OCI-LY3 (cell line): Measurements from ENCODE around the gene OVOL2.
"Not testable (repeated sequence)": the region's sequence is repeated elsewhere in the genome, so short reads cannot be mapped to it uniquely, and the experiment has no call there.

Source experiments
- H2AFZ ChIP-seq: fragments of 200-600, 300-600 bp; shearing (Covaris generic); 2 replicates; pipeline ENCODE4 v1.6.0; 2014; ENCODE audit warnings: antibody characterized with exemption, low read depth, low read length
- H3K27ac ChIP-seq: fragments of 200-600, 300-600 bp; sonication (generic); 2 replicates; pipeline ENCODE4 v1.5.1; 2014; ENCODE audit warnings: mild to moderate bottlenecking, low read length, moderate library complexity, mixed read lengths
- H3K27me3 ChIP-seq: fragments of 200-600, 300-600 bp; sonication (generic); 2 replicates; pipeline ENCODE4 v1.6.1; 2014; ENCODE audit warnings: low read depth, low read length, mixed read lengths
- H3K36me3 ChIP-seq: fragments of 200-600, 300-600 bp; sonication (generic); replicated peaks from 2 replicates; pipeline ENCODE3; 2014; ENCODE audit warnings: low read depth, low read length, mixed read lengths
- H3K4me1 ChIP-seq: fragments of 300-600, 200-600 bp; sonication (generic); 2 replicates; pipeline ENCODE4 v1.6.1; 2014; ENCODE audit warnings: low read length, mixed read lengths
- H3K4me2 ChIP-seq: fragments of 200-600, 300-600 bp; sonication (generic); 2 replicates; pipeline ENCODE4 v1.6.1; 2014; ENCODE audit warnings: low read length, mixed read lengths
- H3K4me3 ChIP-seq: fragments of 300-600, 200-600 bp; sonication (generic); 2 replicates; pipeline ENCODE4 v1.5.1; 2014; ENCODE audit warnings: antibody characterized with exemption, mild to moderate bottlenecking, low read length, moderate library complexity
- H3K79me2 ChIP-seq: fragments of 300-600, 200-600 bp; shearing (Covaris generic); 2 replicates; pipeline ENCODE4 v1.6.1; 2014; ENCODE audit warnings: mild to moderate bottlenecking, low read length, mixed read lengths
- H3K9ac ChIP-seq: fragments of 300-600, 200-600 bp; shearing (Covaris generic); 2 replicates; pipeline ENCODE4 v1.6.0; 2014; ENCODE audit warnings: mild to moderate bottlenecking, low read length, moderate library complexity
- H3K9me3 ChIP-seq: fragments of 200-600, 300-600 bp; shearing (Covaris generic); 2 replicates; pipeline ENCODE4 v1.6.1; 2014; ENCODE audit warnings: low read length, mixed read lengths; ENCODE audit not compliant: insufficient read depth
- H4K20me1 ChIP-seq: fragments of 200-600, 300-600 bp; sonication (generic); 2 replicates; pipeline ENCODE4 v1.6.1; 2016; ENCODE audit warnings: low read length, mixed read lengths; ENCODE audit not compliant: insufficient read depth
- EZH2phosphoT487 ChIP-seq: fragments of 200-600 bp; shearing (Covaris generic); IDR thresholded peaks from 2 replicates; pipeline ENCODE4 v1.6.1; 2018; ENCODE audit warnings: antibody characterized with exemption, mixed run types, low read depth
- TF ChIP-seq, protein P1 (sequence below): fragments of 200-600, 300-600 bp; sonication (generic); IDR thresholded peaks from 2 replicates; pipeline ENCODE4 v1.5.1; 2014; ENCODE audit warnings: antibody characterized with exemption, low read length, low read depth

OVOL2 gene

DNA sequence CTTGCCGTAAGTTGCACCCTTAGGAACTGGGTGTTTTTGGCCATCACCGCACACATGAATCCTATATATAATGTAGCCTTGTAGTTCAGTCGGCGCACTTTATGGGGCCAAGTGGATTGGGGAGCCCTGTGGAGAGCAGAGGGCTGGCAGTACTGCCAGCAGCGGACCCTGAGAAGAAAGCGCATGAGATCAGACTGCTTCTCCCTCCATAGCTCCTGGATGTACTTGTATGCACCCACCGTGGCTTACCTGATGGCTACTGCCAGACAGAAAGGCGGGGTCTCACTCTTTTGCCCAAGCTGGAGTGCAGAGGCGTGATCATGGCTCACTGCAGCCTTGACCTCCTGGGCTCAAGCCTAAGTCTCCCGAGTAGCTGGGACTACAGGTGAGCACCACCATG lies 32.8 kb upstream of the OVOL2 start:
- no peaks in the 10 kb centered on the region for H3K4me1 ChIP-seq

DNA sequence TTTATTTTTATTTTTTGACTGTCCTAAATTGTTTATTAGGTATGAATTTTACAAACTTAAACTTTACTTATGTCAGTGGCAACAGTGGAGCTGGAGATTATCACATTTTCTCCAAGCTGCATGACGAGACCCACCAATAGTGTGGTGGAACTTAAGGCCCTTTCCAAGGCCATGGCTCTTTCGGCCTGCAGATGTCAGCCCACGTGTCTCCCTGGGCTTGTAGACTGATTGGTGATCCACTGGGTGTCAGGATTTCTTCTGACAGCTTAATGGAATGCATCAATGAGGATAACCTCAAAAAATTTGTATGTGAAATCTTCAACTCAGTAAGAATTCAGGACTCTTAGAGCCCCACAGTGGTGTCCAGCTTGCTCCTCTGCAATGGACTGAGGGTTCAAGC lies 32.3 kb upstream of the OVOL2 start:
- Histone ChIP-seq H3K9me3 (no peaks in the 10 kb centered on the region), H3K4me1 (no peaks in the 10 kb centered on the region), H3K36me3 (no peaks in the 10 kb centered on the region), H3K9ac (no peak overlapping the region), H3K4me3 (no peak overlapping the region), H3K79me2 (no peaks in the 10 kb centered on the region), H3K4me2 (no peak overlapping the region), H3K27me3 (peaks cover 6% of the 10 kb centered on the region; the same call in 1 of the 2 replicates), H2AFZ (no peak overlapping the region), H4K20me1 (no peaks in the 10 kb centered on the region), H3K27ac (no peak overlapping the region)
- no peak for TF ChIP-seq EZH2phosphoT487
- TF ChIP-seq, protein P1, sequence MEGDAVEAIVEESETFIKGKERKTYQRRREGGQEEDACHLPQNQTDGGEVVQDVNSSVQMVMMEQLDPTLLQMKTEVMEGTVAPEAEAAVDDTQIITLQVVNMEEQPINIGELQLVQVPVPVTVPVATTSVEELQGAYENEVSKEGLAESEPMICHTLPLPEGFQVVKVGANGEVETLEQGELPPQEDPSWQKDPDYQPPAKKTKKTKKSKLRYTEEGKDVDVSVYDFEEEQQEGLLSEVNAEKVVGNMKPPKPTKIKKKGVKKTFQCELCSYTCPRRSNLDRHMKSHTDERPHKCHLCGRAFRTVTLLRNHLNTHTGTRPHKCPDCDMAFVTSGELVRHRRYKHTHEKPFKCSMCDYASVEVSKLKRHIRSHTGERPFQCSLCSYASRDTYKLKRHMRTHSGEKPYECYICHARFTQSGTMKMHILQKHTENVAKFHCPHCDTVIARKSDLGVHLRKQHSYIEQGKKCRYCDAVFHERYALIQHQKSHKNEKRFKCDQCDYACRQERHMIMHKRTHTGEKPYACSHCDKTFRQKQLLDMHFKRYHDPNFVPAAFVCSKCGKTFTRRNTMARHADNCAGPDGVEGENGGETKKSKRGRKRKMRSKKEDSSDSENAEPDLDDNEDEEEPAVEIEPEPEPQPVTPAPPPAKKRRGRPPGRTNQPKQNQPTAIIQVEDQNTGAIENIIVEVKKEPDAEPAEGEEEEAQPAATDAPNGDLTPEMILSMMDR = no peak

More for the DNA sequence above, 32.8 kb upstream of the OVOL2 start:
- H3K27ac ChIP-seq = no peak overlapping the region
- no peak for TF ChIP-seq EZH2phosphoT487
- TF ChIP-seq, protein P1 = no peak
- H2AFZ ChIP-seq = no peak overlapping the region
- no peaks in the 10 kb centered on the region for H4K20me1 ChIP-seq
- H3K9ac ChIP-seq = no peak overlapping the region
- H3K36me3 ChIP-seq = no peaks in the 10 kb centered on the region
- H3K79me2 ChIP-seq = no peaks in the 10 kb centered on the region
- H3K4me3 ChIP-seq = no peak overlapping the region
- H3K4me2 ChIP-seq = no peak overlapping the region
- peaks cover 6% of the 10 kb centered on the region; the same call in 1 of the 2 replicates for H3K27me3 ChIP-seq
- no peaks in the 10 kb centered on the region for H3K9me3 ChIP-seq

DNA sequence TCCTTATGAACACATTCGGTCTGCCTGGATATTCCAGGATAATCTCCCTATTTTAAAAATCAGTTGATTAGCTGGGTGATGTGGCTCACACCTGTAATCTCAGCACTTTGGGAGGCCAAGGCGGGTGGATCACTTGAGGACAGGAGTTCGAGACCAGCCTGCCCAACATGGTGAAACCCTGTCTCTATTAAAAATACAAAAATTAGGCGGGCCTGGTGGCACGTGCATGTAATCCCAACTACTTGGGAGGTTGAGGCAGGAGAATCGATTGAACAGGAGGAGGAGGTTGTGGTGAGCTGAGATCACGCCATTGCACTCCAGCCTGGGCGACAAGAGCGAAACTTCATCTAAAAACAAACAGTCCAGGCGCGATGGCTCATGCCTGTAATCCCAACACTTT lies 31.1 kb upstream of the OVOL2 start:
- not testable (repeated sequence) for H2AFZ ChIP-seq, H3K4me1 ChIP-seq, H3K9me3 ChIP-seq, H3K4me2 ChIP-seq, H3K4me3 ChIP-seq, H4K20me1 ChIP-seq, H3K79me2 ChIP-seq, H3K27me3 ChIP-seq, H3K27ac ChIP-seq, H3K9ac ChIP-seq, H3K36me3 ChIP-seq

DNA sequence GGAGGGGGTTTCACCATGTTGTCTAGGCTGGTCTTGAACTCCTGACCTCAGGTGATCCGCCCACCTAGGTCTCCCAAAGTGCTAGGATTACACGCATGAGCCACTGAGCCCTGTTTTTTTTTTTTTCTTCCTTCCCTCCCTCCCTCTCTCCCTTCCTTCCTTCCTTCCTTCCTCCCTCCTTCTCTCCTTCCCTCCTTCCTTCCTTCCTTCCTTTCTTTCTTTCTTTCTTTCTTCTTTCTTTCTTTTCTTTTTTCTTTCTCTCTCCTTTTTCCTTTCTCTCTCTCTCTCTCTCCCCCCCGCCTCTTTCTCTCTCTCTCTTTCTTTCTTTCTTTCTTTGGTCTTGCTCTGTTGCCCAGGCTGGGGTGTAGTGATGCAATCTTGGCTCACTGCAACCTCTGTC lies 30.6 kb upstream of the OVOL2 start:
- H3K36me3 ChIP-seq, H3K27ac ChIP-seq, H3K4me2 ChIP-seq, H3K9ac ChIP-seq, H3K4me3 ChIP-seq, H3K79me2 ChIP-seq, H2AFZ ChIP-seq, H3K27me3 ChIP-seq, H4K20me1 ChIP-seq, H3K9me3 ChIP-seq, H3K4me1 ChIP-seq: not testable (repeated sequence)

DNA sequence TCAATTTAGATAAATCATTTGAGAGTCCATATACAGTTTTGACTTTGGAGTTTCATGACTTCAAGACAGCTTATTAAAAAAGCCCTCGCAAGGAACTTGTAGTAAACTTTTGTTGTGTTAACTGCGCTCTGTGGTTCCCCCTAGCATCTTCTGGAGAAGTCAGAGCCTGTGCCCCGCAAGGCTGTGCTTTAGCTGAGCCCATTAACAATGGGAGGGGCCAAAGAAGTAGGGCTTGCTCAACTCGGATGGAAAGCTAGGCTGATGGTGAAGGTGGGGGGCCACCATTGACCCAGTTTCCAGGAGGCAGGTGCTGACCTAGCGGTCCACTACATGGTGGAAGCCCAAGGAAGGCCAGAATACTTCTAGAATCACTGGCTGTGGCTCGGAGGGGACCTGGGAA lies 29.3 kb upstream of the OVOL2 start:
- no peaks in the 10 kb centered on the region for H3K79me2 ChIP-seq
- H3K9me3 ChIP-seq = no peaks in the 10 kb centered on the region
- no peaks in the 10 kb centered on the region for H3K36me3 ChIP-seq
- no peak overlapping the region for H2AFZ ChIP-seq
- H3K4me1 ChIP-seq = no peaks in the 10 kb centered on the region
- TF ChIP-seq, protein P1 = no peak
- TF ChIP-seq EZH2phosphoT487 = no peak
- H3K9ac ChIP-seq = no peak overlapping the region
- no peak overlapping the region for H3K4me2 ChIP-seq
- no peaks in the 10 kb centered on the region for H4K20me1 ChIP-seq
- peaks cover 13% of the 10 kb centered on the region; the same call in 1 of the 2 replicates for H3K27me3 ChIP-seq
- no peak overlapping the region for H3K27ac ChIP-seq
- H3K4me3 ChIP-seq = no peak overlapping the region

DNA sequence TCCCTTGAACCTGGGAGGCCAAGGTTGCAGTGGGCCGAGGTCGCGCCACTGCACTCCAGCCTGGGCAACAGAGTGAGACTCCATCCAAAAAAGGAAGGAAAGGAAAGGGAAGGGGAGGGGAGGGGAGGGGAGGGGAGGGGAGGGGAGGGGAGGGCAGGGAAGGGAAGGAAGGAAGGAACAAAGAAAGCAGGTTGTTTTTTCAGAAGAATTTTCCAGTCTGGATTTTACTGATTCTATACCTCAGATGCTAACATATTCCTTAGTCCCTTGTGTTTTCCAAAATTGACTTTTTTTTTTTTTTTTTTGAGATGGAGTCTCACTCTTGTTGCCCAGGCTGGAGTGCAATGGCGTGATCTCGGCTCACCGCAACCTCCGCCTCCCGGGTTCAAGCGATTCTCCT lies 23.1 kb upstream of the OVOL2 start:
- H3K4me2 ChIP-seq, H3K36me3 ChIP-seq, H2AFZ ChIP-seq, H3K9me3 ChIP-seq, H3K4me1 ChIP-seq, H3K27me3 ChIP-seq, H3K9ac ChIP-seq, H4K20me1 ChIP-seq, H3K27ac ChIP-seq, H3K4me3 ChIP-seq, H3K79me2 ChIP-seq: not testable (repeated sequence)
